Chondrocyte (in vitro differentiated cells): Measurements from ENCODE around the gene MED9. TPM values are rescaled to one million over a fixed set of nuclear protein-coding genes. Genes with fewer than 3 reads are reported as not detected.

ENCODE experiments used
- DNase-seq: peaks from one replicate; pipeline ENCODE4 v3.0.0; 2021; ENCODE audit warnings: mixed read lengths, low spot score
- H3K27ac Mint-ChIP-seq: one replicate; pipeline ENCODE4 v1.8.0; 2021; ENCODE audit warnings: mild to moderate bottlenecking, moderate library complexity, mixed read lengths; ENCODE audit not compliant: unreplicated experiment
- H3K27me3 Mint-ChIP-seq: 2 replicates; pipeline ENCODE4 v1.8.0; 2021; ENCODE audit warnings: low read depth, mixed read lengths
- H3K36me3 Mint-ChIP-seq: 2 replicates; pipeline ENCODE4 v1.8.0; 2021; ENCODE audit warnings: low read depth, mixed read lengths
- H3K4me1 Mint-ChIP-seq: 2 replicates; pipeline ENCODE4 v1.8.0; 2021; ENCODE audit warnings: low read depth, mild to moderate bottlenecking, mixed read lengths
- H3K4me3 Mint-ChIP-seq: one replicate; pipeline ENCODE4 v1.8.0; 2021; ENCODE audit warnings: mild to moderate bottlenecking, moderate library complexity, mixed read lengths; ENCODE audit not compliant: unreplicated experiment
- H3K9me3 Mint-ChIP-seq: 2 replicates; pipeline ENCODE4 v1.8.0; 2021; ENCODE audit warnings: low read depth, mixed read lengths
- CTCF ChIP-seq: fragments of 200-600 bp; sonication (generic); IDR thresholded peaks from 2 replicates; pipeline ENCODE4 v1.5.0; 2021; ENCODE audit warnings: antibody characterized with exemption, mild to moderate bottlenecking, moderate library complexity
- total RNA-seq: library from RNA; stranded (reverse); gene quantifications from 3 replicates; pipeline ENCODE4 v1.2.1, GENCODE V29; 2021

MED9 gene
- total RNA-seq, 1 donor from 2014 or later, result 7.9 TPM

GRCh38 chr17:17434477-17434876 is 42.3 kb upstream of the MED9 start:
- no peak for DNase-seq
- H3K9me3 Mint-ChIP-seq, result no peaks in the 10 kb centered on the region
- H3K36me3 Mint-ChIP-seq, result no peaks in the 10 kb centered on the region
- no peak overlapping the region for H3K4me3 Mint-ChIP-seq
- peaks cover 22% of the 10 kb centered on the region for H3K27me3 Mint-ChIP-seq
- TF ChIP-seq CTCF, result no peak
- H3K4me1 Mint-ChIP-seq, result no peaks in the 10 kb centered on the region
- no peak overlapping the region for H3K27ac Mint-ChIP-seq

GRCh38 chr17:17435323-17435722 is 41.5 kb upstream of the MED9 start:
- no peaks in the 10 kb centered on the region for H3K36me3 Mint-ChIP-seq
- H3K4me3 Mint-ChIP-seq, result no peak overlapping the region
- DNase-seq, result no peak
- peak; percentile 22 for TF ChIP-seq CTCF
- no peaks in the 10 kb centered on the region for H3K9me3 Mint-ChIP-seq
- peaks cover 17% of the 10 kb centered on the region for H3K27me3 Mint-ChIP-seq
- H3K4me1 Mint-ChIP-seq, result no peaks in the 10 kb centered on the region
- H3K27ac Mint-ChIP-seq, result no peak overlapping the region

- Mint-ChIP-seq H3K27me3 (peaks cover 14% of the 10 kb centered on the region), H3K27ac (no peak overlapping the region), H3K4me1 (no peaks in the 10 kb centered on the region), H3K9me3 (no peaks in the 10 kb centered on the region), H3K4me3 (no peak overlapping the region), H3K36me3 (no peaks in the 10 kb centered on the region)
- TF ChIP-seq CTCF, result no peak
- no peak for DNase-seq
Measured at GRCh38 chr17:17437461-17437860, 39.3 kb upstream of the MED9 start.

- Mint-ChIP-seq H3K4me3 (no peak overlapping the region), H3K36me3 (no peaks in the 10 kb centered on the region), H3K27ac (no peak overlapping the region), H3K27me3 (peaks cover 9% of the 10 kb centered on the region), H3K4me1 (no peaks in the 10 kb centered on the region), H3K9me3 (no peaks in the 10 kb centered on the region)
- no peak for DNase-seq
- no peak for TF ChIP-seq CTCF
Measured at GRCh38 chr17:17437893-17438292, 38.9 kb upstream of the MED9 start.

- no peak overlapping the region for H3K4me3 Mint-ChIP-seq
- TF ChIP-seq CTCF, result peak; percentile 62
- no peaks in the 10 kb centered on the region for H3K27me3 Mint-ChIP-seq
- DNase-seq, result no peak
- H3K9me3 Mint-ChIP-seq, result no peaks in the 10 kb centered on the region
- no peaks in the 10 kb centered on the region for H3K4me1 Mint-ChIP-seq
- no peaks in the 10 kb centered on the region for H3K36me3 Mint-ChIP-seq
- H3K27ac Mint-ChIP-seq, result no peak overlapping the region
Measured at GRCh38 chr17:17440010-17440843, 36.6 kb upstream of the MED9 start.
